GM23338 (cell line): ENCODE measurements around the gene ZNF177. TPM values are rescaled to one million over a fixed set of nuclear protein-coding genes. Genes with fewer than 3 reads are reported as not detected.

Experiments
- ATAC-seq: fragments of 200-7000 bp; cut with Tn5 transposase; 3 replicates; pipeline ENCODE4 v1.9.1; 2020
- DNase-seq: peaks from one replicate; pipeline ENCODE4 v3.0.0-alpha.2; 2015; ENCODE audit warnings: low spot score
- H2AFZ ChIP-seq: fragments of 200-600 bp; sonication (generic); 2 replicates; pipeline ENCODE4 v1.8.0; 2016; ENCODE audit warnings: antibody characterized with exemption, mild to moderate bottlenecking, moderate library complexity
- H3F3A ChIP-seq: fragments of 200-600 bp; sonication (generic); replicated peaks from 2 replicates; pipeline ENCODE4 v1.8.0; 2017; ENCODE audit warnings: antibody characterized with exemption, mixed run types, low read depth
- H3K27ac ChIP-seq: fragments of 200-600 bp; sonication (generic); 2 replicates; pipeline ENCODE4 v1.6.1; 2016; ENCODE audit warnings: low read depth
- H3K27me3 ChIP-seq: fragments of 200-600 bp; sonication (generic); 2 replicates; pipeline ENCODE4 v1.8.0; 2016; ENCODE audit warnings: mild to moderate bottlenecking, mixed run types, moderate library complexity; ENCODE audit not compliant: insufficient read depth
- H3K36me3 ChIP-seq: fragments of 200-600 bp; sonication (generic); 2 replicates; pipeline ENCODE4 v1.8.0; 2016; ENCODE audit warnings: mild to moderate bottlenecking; ENCODE audit not compliant: insufficient read depth
- H3K4me1 ChIP-seq: fragments of 200-600 bp; sonication (generic); 2 replicates; pipeline ENCODE4 v1.8.0; 2016; ENCODE audit warnings: mild to moderate bottlenecking, moderate library complexity; ENCODE audit not compliant: insufficient read depth
- H3K4me2 ChIP-seq: fragments of 200-600 bp; sonication (generic); 2 replicates; pipeline ENCODE4 v1.7.1; 2017; ENCODE audit warnings: mixed run types
- H3K4me3 ChIP-seq: fragments of 200-600 bp; sonication (generic); 2 replicates; pipeline ENCODE4 v1.6.1; 2016; ENCODE audit warnings: mixed run types
- H3K79me2 ChIP-seq: fragments of 200-600 bp; sonication (generic); replicated peaks from 2 replicates; pipeline ENCODE4 v1.8.0; 2017; ENCODE audit warnings: mild to moderate bottlenecking; ENCODE audit not compliant: insufficient read depth
- H3K9me2 ChIP-seq: fragments of 200-600 bp; sonication (generic); 2 replicates; pipeline ENCODE4 v1.8.0; 2017; ENCODE audit not compliant: insufficient read depth
- H4K20me1 ChIP-seq: fragments of 200-600 bp; sonication (generic); replicated peaks from 2 replicates; pipeline ENCODE4 v1.8.0; 2017; ENCODE audit warnings: mild to moderate bottlenecking; ENCODE audit not compliant: insufficient read depth
- H3K27ac Mint-ChIP-seq: 2 replicates; pipeline ENCODE4 v1.8.0; 2020; ENCODE audit warnings: inconsistent platforms, mild to moderate bottlenecking, moderate library complexity, mixed read lengths
- H3K27me3 Mint-ChIP-seq: 3 replicates; pipeline ENCODE4 v1.8.0; 2022; ENCODE audit warnings: low read depth, mild to moderate bottlenecking, moderate library complexity, mixed read lengths, inconsistent platforms; ENCODE audit not compliant: insufficient read depth, poor library complexity
- H3K36me3 Mint-ChIP-seq: 3 replicates; pipeline ENCODE4 v1.8.0; 2021; ENCODE audit warnings: low read depth, mild to moderate bottlenecking, inconsistent platforms, moderate library complexity, mixed read lengths
- H3K4me1 Mint-ChIP-seq: 3 replicates; pipeline ENCODE4 v1.8.0; 2020; ENCODE audit warnings: mild to moderate bottlenecking, inconsistent platforms, mixed read lengths
- H3K4me3 Mint-ChIP-seq: 3 replicates; pipeline ENCODE4 v1.8.0; 2021; ENCODE audit warnings: moderate library complexity, mild to moderate bottlenecking, inconsistent platforms, mixed read lengths
- H3K9me3 Mint-ChIP-seq: 3 replicates; pipeline ENCODE4 v1.8.0; 2020; ENCODE audit warnings: moderate library complexity, mild to moderate bottlenecking, inconsistent platforms, mixed read lengths
- CREB1 ChIP-seq: fragments of 250-450 bp; sonication (Bioruptor Pico); IDR thresholded peaks from 2 replicates; pipeline ENCODE4 v1.5.0; 2020; ENCODE audit warnings: low read depth, mild to moderate bottlenecking, moderate library complexity
- CTCF ChIP-seq, 2 experiments: fragments of 200-600 bp in 1 of 2; sonication (generic) in 1 of 2; conservative IDR thresholded peaks; 2 replicates each; pipeline versions ENCODE4 v1.5.1 to v1.6.1; 2016 to 2017; ENCODE audit warnings: antibody characterized with exemption in 2 of 2, low read depth in 2 of 2, mild to moderate bottlenecking in 2 of 2, moderate library complexity in 1 of 2
- POLR2AphosphoS5 ChIP-seq: IDR thresholded peaks from 2 replicates; pipeline ENCODE4 v1.6.1; 2016; ENCODE audit warnings: antibody characterized with exemption, low read depth
- ZNF331 ChIP-seq: fragments of 250-450 bp; sonication (Bioruptor Pico); IDR thresholded peaks from 2 replicates; pipeline ENCODE4 v1.5.0; 2020; ENCODE audit warnings: low read depth, mild to moderate bottlenecking, moderate library complexity
- polyA plus RNA-seq: library from polyadenylated mRNA; unstranded; fragments of >200 nt; fragmentation: Nextera tagmentation; extraction: Ambion mirVana; gene quantifications from 2 replicates; pipeline ENCODE4 v1.2.1, GENCODE V29; 2016
- total RNA-seq: library from RNA; depleted of rRNA; stranded (reverse); fragments of >200 nt; shearing (Covaris generic); gene quantifications from 2 replicates; pipeline ENCODE4 v1.2.3, GENCODE V29; 2014; rRNA removed

The ZNF177 gene
- total and polyA plus RNA-seq, 2 experiments from 2014 or later: 5.8 to 7.1 TPM

DNA sequence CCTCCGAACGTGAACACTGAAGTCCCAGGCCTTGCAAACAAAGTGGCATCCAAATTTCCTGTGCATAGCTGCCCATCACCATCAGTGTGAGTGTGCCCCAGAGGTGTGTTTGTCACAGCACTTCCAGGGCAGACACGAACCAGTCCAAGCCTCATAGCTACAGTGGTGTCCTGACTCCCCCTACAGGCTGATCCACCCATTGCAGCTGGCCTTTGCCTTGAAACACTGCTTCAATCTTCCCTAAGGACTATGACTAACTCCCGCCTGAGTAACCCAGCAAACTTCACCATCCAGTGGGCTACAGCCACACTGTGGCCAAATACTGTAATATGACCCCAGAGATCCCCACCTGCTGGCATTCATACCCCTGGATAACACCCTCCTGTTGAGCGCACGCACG lies 68.7 kb downstream of the ZNF177 start:
- peaks cover 7% of the 10 kb centered on the region for H3K27me3 Mint-ChIP-seq
- H3K9me3 Mint-ChIP-seq: peaks cover 8% of the 10 kb centered on the region; the same call in 2 of the 3 replicates
- no peak overlapping the region for H3K27ac ChIP-seq
- H4K20me1 ChIP-seq: no peaks in the 10 kb centered on the region
- no peaks in the 10 kb centered on the region for H3K27me3 ChIP-seq
- H3K4me2 ChIP-seq: no peak overlapping the region
- H3F3A ChIP-seq: no peaks in the 10 kb centered on the region
- H3K36me3 ChIP-seq: 0 out of 2 replicates have a peak, but pooled peaks cover 3% of the 10 kb centered on the region
- ATAC-seq: peak; percentile 68
- H2AFZ ChIP-seq: no peak overlapping the region
- peak; percentile 77 for DNase-seq
- H3K27ac Mint-ChIP-seq: no peak overlapping the region
- peaks cover 5% of the 10 kb centered on the region; the same call in 1 of the 2 replicates for H3K4me1 ChIP-seq
- peaks cover 15% of the 10 kb centered on the region for H3K79me2 ChIP-seq
- peaks cover 6% of the 10 kb centered on the region; the same call in 2 of the 3 replicates for H3K4me1 Mint-ChIP-seq
- H3K9me2 ChIP-seq: no peaks in the 10 kb centered on the region
- no peak overlapping the region for H3K4me3 Mint-ChIP-seq
- H3K36me3 Mint-ChIP-seq: peaks cover 40% of the 10 kb centered on the region
- TF ChIP-seq CREB1: no peak
- TF ChIP-seq POLR2AphosphoS5: no peak
- no peak for TF ChIP-seq ZNF331
- peak; percentile 63 to 73 for TF ChIP-seq CTCF (conservative IDR thresholded peaks at IDR 0.05; ENCODE audit: low read depth in 2 of 2)
- no peak overlapping the region for H3K4me3 ChIP-seq

Other genes starting within 250 kb of the ZNF177 start
- gene OR7G1, start 247.2 kb upstream of the ZNF177 start, total RNA-seq: not detected in 2 replicates
- gene OR7G1, start 247.2 kb upstream of the ZNF177 start, polyA plus RNA-seq: not detected in 2 replicates
- not detected in 2 replicates for gene OR7G3, start 236.1 kb upstream of the ZNF177 start, total RNA-seq
- not detected in 2 replicates for gene OR7G3, start 236.1 kb upstream of the ZNF177 start, polyA plus RNA-seq
- 24.7 and 32.4 TPM in 2 replicates for gene ZNF317, start 222.6 kb upstream of the ZNF177 start, total RNA-seq
- 22.7 and 25.2 TPM in 2 replicates for gene ZNF317, start 222.6 kb upstream of the ZNF177 start, polyA plus RNA-seq
- gene OR7D2, start 184.0 kb upstream of the ZNF177 start, total RNA-seq: not detected in 2 replicates
- not detected in 2 replicates for gene OR7D2, start 184.0 kb upstream of the ZNF177 start, polyA plus RNA-seq
- gene OR7D4, start 143.4 kb upstream of the ZNF177 start, total RNA-seq: not detected in 2 replicates
- gene OR7D4, start 143.4 kb upstream of the ZNF177 start, polyA plus RNA-seq: not detected in 2 replicates
- gene OR7E24, start 112.1 kb upstream of the ZNF177 start, total RNA-seq: not detected in 2 replicates
- not detected in 2 replicates for gene OR7E24, start 112.1 kb upstream of the ZNF177 start, polyA plus RNA-seq
- 3.3 and 11.8 TPM in 2 replicates for gene ZNF699, start 53.2 kb upstream of the ZNF177 start, total RNA-seq
- 2.6 and 3.0 TPM in 2 replicates for gene ZNF699, start 53.2 kb upstream of the ZNF177 start, polyA plus RNA-seq
- gene ZNF559, start 38.8 kb upstream of the ZNF177 start, total RNA-seq: 18.9 and 20.8 TPM in 2 replicates
- 15.4 and 19.3 TPM in 2 replicates for gene ZNF559, start 38.8 kb upstream of the ZNF177 start, polyA plus RNA-seq
- gene ZNF266, start 72.6 kb downstream of the ZNF177 start, total RNA-seq: 12.0 and 13.9 TPM in 2 replicates
- gene ZNF266, start 72.6 kb downstream of the ZNF177 start, polyA plus RNA-seq: 11.0 and 12.7 TPM in 2 replicates
- gene ZNF560, start 135.6 kb downstream of the ZNF177 start, total RNA-seq: 0.14 and 0.31 TPM in 2 replicates
- gene ZNF560, start 135.6 kb downstream of the ZNF177 start, polyA plus RNA-seq: not detected in 2 replicates
- gene ZNF426, start 175.6 kb downstream of the ZNF177 start, total RNA-seq: 20.0 and 22.7 TPM in 2 replicates
- gene ZNF426, start 175.6 kb downstream of the ZNF177 start, polyA plus RNA-seq: 10.5 and 11.0 TPM in 2 replicates
- 252 and 263 TPM in 2 replicates for gene ZNF121, start 221.5 kb downstream of the ZNF177 start, total RNA-seq
- gene ZNF121, start 221.5 kb downstream of the ZNF177 start, polyA plus RNA-seq: 42.3 and 50.8 TPM in 2 replicates